MM.1S (cell line): Measurements from ENCODE around the gene PEAR1.

Source experiments
- CTCF ChIP-seq: fragments of 300-600 bp; sonication (generic); IDR thresholded peaks from 2 replicates; pipeline ENCODE4 v1.5.1; 2016; ENCODE audit warnings: antibody characterized with exemption, low read length, mixed read lengths
- EZH2 ChIP-seq: fragments of 300-600 bp; sonication (generic); optimal IDR thresholded peaks from 2 replicates; pipeline ENCODE3; 2017; ENCODE audit warnings: low read depth, mild to moderate bottlenecking, antibody characterized with exemption, low read length, mixed read lengths

- TF ChIP-seq CTCF: no peak
- TF ChIP-seq EZH2: no peak
These were observed 48.2 kb upstream of the PEAR1 start for GRCh38 chr1:156845055-156845952.
